Endothelial cell of umbilical vein (primary cell): ENCODE results near the gene DHTKD1. TPM values are rescaled to one million over a fixed set of nuclear protein-coding genes. Genes with fewer than 3 reads are reported as not detected.

ENCODE experiments used
- BruUV-seq: library from RNA; stranded (reverse); fragments of 400-500 nt; replicated peaks from 2 replicates; lab custom pipeline; 2021; lab: Mats Ljungman, UMichigan
- CTCF ChIA-PET: fragments of 300-600, 350-600 bp; sonication (Branson Sonifier 250); formaldehyde crosslinking; loops from one replicate; lab custom pipeline; 2021; ENCODE audit warnings: antibody characterized with exemption, inconsistent platforms; lab: Charles Lee
- POLR2A ChIA-PET: fragments of 300-600, 350-600 bp; sonication (Branson Sonifier 250); formaldehyde crosslinking; loops from one replicate; lab custom pipeline; 2021; ENCODE audit warnings: antibody characterized with exemption, inconsistent platforms; lab: Charles Lee
- DNase-seq: peaks from one replicate; pipeline ENCODE4 v3.0.0-alpha.2; 2011; ENCODE audit warnings: low read depth, low spot score
- FAIRE-seq: peaks from 2 replicates; lab custom pipeline; 2011; peaks lifted over from hg19 to GRCh38; lab: Jason Lieb, UNC
- H2AFZ ChIP-seq: 2 replicates; pipeline ENCODE4 v1.6.0; 2012; ENCODE audit warnings: low read depth, low read length, control low read depth, inconsistent platforms
- H3K27ac ChIP-seq: 2 replicates; pipeline ENCODE4 v1.5.1; 2011; ENCODE audit warnings: low read depth, mild to moderate bottlenecking, control low read depth, low read length, moderate library complexity; ENCODE audit not compliant: insufficient read depth
- H3K27me3 ChIP-seq, 2 experiments: 2 replicates each; pipeline versions ENCODE4 v1.6.0 to v1.6.1; 2011; ENCODE audit warnings: low read length in 2 of 2, mixed read lengths in 1 of 2; ENCODE audit not compliant: control insufficient read depth in 2 of 2, insufficient read depth in 2 of 2
- H3K36me3 ChIP-seq, 2 experiments: 2 replicates in 1 of 2; 3 replicates in 1 of 2; pipeline ENCODE4 v1.5.1; 2011; ENCODE audit warnings: low read length in 2 of 2, mild to moderate bottlenecking in 1 of 2, moderate library complexity in 1 of 2; ENCODE audit not compliant: control insufficient read depth in 2 of 2, insufficient read depth in 2 of 2; ENCODE audit errors: extremely low read depth in 1 of 2
- H3K4me1 ChIP-seq: 3 replicates; pipeline ENCODE4 v1.5.1; 2011; ENCODE audit warnings: mild to moderate bottlenecking, low read length; ENCODE audit not compliant: control insufficient read depth, insufficient read depth; ENCODE audit errors: extremely low read depth
- H3K4me2 ChIP-seq: 2 replicates; pipeline ENCODE4 v1.6.1; 2011; ENCODE audit warnings: low read length, control low read depth, mixed read lengths; ENCODE audit not compliant: insufficient read depth
- H3K4me3 ChIP-seq, 3 experiments: fragments of 200-600 bp in 1 of 3; sonication (generic), shearing (Covaris generic) in 1 of 3; replicated peaks in 1 of 3; 2 replicates each; pipeline ENCODE4 v1.5.1; 2011 to 2016; ENCODE audit warnings: control low read depth in 3 of 3, low read length in 3 of 3, mild to moderate bottlenecking in 2 of 3, inconsistent platforms in 1 of 3, low read depth in 1 of 3, moderate library complexity in 1 of 3; ENCODE audit not compliant: insufficient read depth in 1 of 3
- H3K79me2 ChIP-seq: 2 replicates; pipeline ENCODE4 v1.6.0; 2012; ENCODE audit warnings: low read length, inconsistent platforms; ENCODE audit not compliant: control insufficient read depth, insufficient read depth
- H3K9ac ChIP-seq: replicated peaks from 2 replicates; pipeline ENCODE3; 2011; ENCODE audit warnings: low read length, control low read depth; ENCODE audit not compliant: insufficient read depth; ENCODE audit errors: extremely low read depth
- H3K9me1 ChIP-seq: replicated peaks from 3 replicates; pipeline ENCODE4 v1.6.0; 2011; ENCODE audit warnings: mild to moderate bottlenecking, low read length; ENCODE audit not compliant: control insufficient read depth, insufficient read depth; ENCODE audit errors: extremely low read depth
- H3K9me3 ChIP-seq: replicated peaks from 2 replicates; pipeline ENCODE4 v1.5.1; 2012; ENCODE audit warnings: low read length, inconsistent platforms; ENCODE audit not compliant: control insufficient read depth, insufficient read depth
- H4K20me1 ChIP-seq: replicated peaks from 2 replicates; pipeline ENCODE3; 2011; ENCODE audit warnings: mild to moderate bottlenecking, low read length; ENCODE audit not compliant: control insufficient read depth, insufficient read depth; ENCODE audit errors: extremely low read depth
- CTCF ChIP-seq, 2 donors: IDR thresholded peaks; 1 replicate in 1 of 2; 2 replicates in 1 of 2; pipeline ENCODE4 v1.5.1; 2011; ENCODE audit warnings: low read length in 2 of 2, mild to moderate bottlenecking in 2 of 2, moderate library complexity in 2 of 2, control low read depth in 1 of 2, inconsistent platforms in 1 of 2, low read depth in 1 of 2; ENCODE audit not compliant: insufficient read depth in 1 of 2; ENCODE audit errors: extremely low read depth in 1 of 2
- EZH2 ChIP-seq: IDR thresholded peaks from 2 replicates; pipeline ENCODE4 v1.6.1; 2012; ENCODE audit warnings: borderline replicate concordance, low read depth, mild to moderate bottlenecking, moderate library complexity, low read length, inconsistent platforms; ENCODE audit not compliant: severe bottlenecking
- FOS ChIP-seq: IDR thresholded peaks from 2 replicates; pipeline ENCODE4 v1.6.1; 2011; ENCODE audit warnings: mild to moderate bottlenecking, low read length, moderate library complexity, borderline replicate concordance; ENCODE audit not compliant: insufficient read depth
- GATA2 ChIP-seq: IDR thresholded peaks from 2 replicates; pipeline ENCODE4 v1.7.0; 2011; ENCODE audit warnings: low read depth, mild to moderate bottlenecking, moderate library complexity, mixed read lengths, low read length; ENCODE audit not compliant: insufficient read length, insufficient read depth
- JUN ChIP-seq: IDR thresholded peaks from 2 replicates; pipeline ENCODE4 v1.6.1; 2011; ENCODE audit warnings: borderline replicate concordance, low read depth; ENCODE audit not compliant: insufficient read length, insufficient read depth
- MYC ChIP-seq: IDR thresholded peaks from one replicate; pipeline ENCODE4 v1.6.1; 2011; ENCODE audit warnings: mild to moderate bottlenecking, low read depth, low read length
- POLR2A ChIP-seq: IDR thresholded peaks from 2 replicates; pipeline ENCODE4 v1.6.1; 2012; ENCODE audit warnings: low read depth, mild to moderate bottlenecking, control low read depth, low read length
- POLR2AphosphoS5 ChIP-seq: IDR thresholded peaks from 2 replicates; pipeline ENCODE4 v1.6.1; 2012; ENCODE audit warnings: low read depth, mild to moderate bottlenecking, control low read depth, low read length, moderate library complexity; ENCODE audit not compliant: insufficient read depth
- dilution Hi-C: fragments of 300-500 bp; cut with MboI; formaldehyde crosslinking; loops from one replicate; pipeline ENCODE4 v1.15.0; 2019; ENCODE audit warnings: low sequenced_read_pairs; ENCODE audit not compliant: extremely low pct_ligation_motif_present
- intact Hi-C: fragments of 100-400 bp; cut with micrococcal nuclease; formaldehyde crosslinking; loops from one replicate; pipeline ENCODE4 v1.10.0; 2022
- polyA plus RNA-seq, 4 experiments: library from polyadenylated mRNA; depleted of rRNA in 3 of 4; stranded (reverse) in 3 of 4; unstranded in 1 of 4; fragments of >200 nt; gene quantifications; 2 replicates each; pipeline versions ENCODE4 v1.2.1 to v1.2.3, GENCODE V29; 2011 to 2012; ENCODE audit warnings: missing spikeins in 1 of 4
- total RNA-seq: library from RNA; stranded (reverse); gene quantifications from 2 replicates; pipeline ENCODE4 v1.2.3, GENCODE V29; 2021
- TF ChIP-seq, protein P1 (sequence below): IDR thresholded peaks from 2 replicates; pipeline ENCODE4 v1.6.1; 2011; ENCODE audit not compliant: insufficient read depth, insufficient read length

DHTKD1 gene
- total and polyA plus RNA-seq, 2 donors (not counting 3 experiments of a cell fraction or from before 2014, with no cell fraction given) = 15.3 to 22.9 TPM

- no TSS peak for BruUV-seq
- H3K79me2 ChIP-seq = peaks cover 26% of the 10 kb centered on the region
- no peaks in the 10 kb centered on the region for H3K9me3 ChIP-seq
- H3K9ac ChIP-seq = no peak overlapping the region
- no peaks in the 10 kb centered on the region for H3K36me3 ChIP-seq
- no peaks in the 10 kb centered on the region for H3K4me1 ChIP-seq
- DNase-seq = no peak
- intact Hi-C loops = no loop called here
- H3K9me1 ChIP-seq = no peaks in the 10 kb centered on the region
- no peak overlapping the region for H2AFZ ChIP-seq
- POLR2A ChIA-PET = no interaction called here
- CTCF ChIA-PET = no interaction called here
- dilution Hi-C loops = no loop called here
- no peak overlapping the region for H3K4me3 ChIP-seq
- H3K27me3 ChIP-seq = no peaks in the 10 kb centered on the region
- no peak overlapping the region for H3K4me2 ChIP-seq
- no peak for TF ChIP-seq FOS
- no peak for TF ChIP-seq GATA2
- no peak for TF ChIP-seq POLR2AphosphoS5
- TF ChIP-seq, protein P1, sequence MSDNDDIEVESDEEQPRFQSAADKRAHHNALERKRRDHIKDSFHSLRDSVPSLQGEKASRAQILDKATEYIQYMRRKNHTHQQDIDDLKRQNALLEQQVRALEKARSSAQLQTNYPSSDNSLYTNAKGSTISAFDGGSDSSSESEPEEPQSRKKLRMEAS = no peak
- no peak for TF ChIP-seq MYC
- no peak for TF ChIP-seq POLR2A
- no peak for TF ChIP-seq EZH2
- no peak for TF ChIP-seq CTCF (IDR thresholded peaks at IDR 0.05; ENCODE audit: extremely low read depth in 1 of 2, insufficient read depth in 1 of 2, low read depth in 1 of 2, low read length in 2 of 2)
- no peak for TF ChIP-seq JUN
- FAIRE-seq = no peak
- H4K20me1 ChIP-seq = no peaks in the 10 kb centered on the region
- H3K27ac ChIP-seq = no peak overlapping the region
These were observed 49.3 kb upstream of the DHTKD1 start for GRCh38 chr10:12019283-12019971.
